ENCODE data around the gene ABRAXAS1. TPM values are rescaled to one million over a fixed set of nuclear protein-coding genes. Genes with fewer than 3 reads are reported as not detected.

ABRAXAS1 gene
- total and polyA plus RNA-seq, 2 of the 13 experiments (the other 11 are each of a cell fraction or from before 2014, with no cell fraction given), result 14.1 to 14.7 TPM

- H2AFZ ChIP-seq (ENCODE audit: low read length), result no peak overlapping the region
- intact Hi-C loops (cut with micrococcal nuclease; ENCODE audit: unreplicated experiment) (loop anchor here (10.0 kb wide), 1 partner anchor 53 kb away; no protein-coding TSS in a partner anchor), in situ Hi-C loops (cut with HindIII; ENCODE audit: extremely low pct_ligation_motif_present, low pct_unique_long_range_greater_than_20kb) (no loop called here)
- H3K27me3 ChIP-seq (ENCODE audit: control insufficient read depth in 1 of 2, insufficient read depth in 2 of 2, low read length in 2 of 2), result no peaks in the 10 kb centered on the region
- no peak overlapping the region for H3K27ac ChIP-seq (ENCODE audit: extremely low read length, insufficient read depth, low read length)
- POLR2A ChIA-PET, result no interaction called here
- ATAC-seq (no peak), FAIRE-seq (no peak), DNase-seq (ENCODE audit: low spot score) (no peak)
- CTCF ChIA-PET (ENCODE audit: low intra/inter-chr PET ratio, low total read pairs), result no interaction called here
- H3K9me3 ChIP-seq (ENCODE audit: low read length), result no peaks in the 10 kb centered on the region
- 97% methylated on average over 4 of the region's 4 CpGs for WGBS (ENCODE audit: low lambda C conversion rate)
- no peaks in the 10 kb centered on the region for H4K20me1 ChIP-seq (ENCODE audit: insufficient read depth, low read length)
- H3K4me2 ChIP-seq (ENCODE audit: low read depth, low read length), result no peak overlapping the region
- H3K36me3 ChIP-seq (replicated peaks in 1 of 2; ENCODE audit: control insufficient read depth in 1 of 2, insufficient read depth in 2 of 2, low read length in 2 of 2), result peaks cover 5 to 24% of the 10 kb centered on the region in 2 experiments; a peak in 4 of 5 replicates
- no peaks in the 10 kb centered on the region for H3K79me2 ChIP-seq (ENCODE audit: insufficient read depth, low read length)
- H3K4me1 ChIP-seq (ENCODE audit: insufficient read depth, low read length), result no peaks in the 10 kb centered on the region
- BruUV-seq (replicated peaks), result no TSS peak
- no peak overlapping the region for H3K4me3 ChIP-seq (replicated peaks in 1 of 3; ENCODE audit: insufficient read depth in 1 of 3, low read depth in 2 of 3, low read length in 3 of 3)
- H3K9ac ChIP-seq (ENCODE audit: insufficient read depth, low read depth, low read length), result no peak overlapping the region
- TF ChIP-seq CEBPZ (IDR thresholded peaks at IDR 0.05; ENCODE audit: low read length) (no peak), RFX5 (IDR thresholded peaks at IDR 0.05; ENCODE audit: low read depth, low read length) (no peak), RFXAP (CRISPR knock-in tag; IDR thresholded peaks at IDR 0.05; ENCODE audit: borderline replicate concordance) (no peak), ZNF773 (CRISPR knock-in tag; IDR thresholded peaks at IDR 0.05; ENCODE audit: borderline replicate concordance) (no peak), HOXA5 (CRISPR knock-in tag; IDR thresholded peaks at IDR 0.05) (no peak), ZNF414 (CRISPR knock-in tag; IDR thresholded peaks at IDR 0.05) (no peak), PITX1 (CRISPR knock-in tag; IDR thresholded peaks at IDR 0.05) (no peak), KDM6A (CRISPR knock-in tag; IDR thresholded peaks at IDR 0.05; ENCODE audit: low read depth) (no peak), MXD3 (CRISPR knock-in tag; IDR thresholded peaks at IDR 0.05) (no peak), ESRRA (CRISPR knock-in tag; IDR thresholded peaks at IDR 0.05; ENCODE audit: low read depth) (no peak)
- TF ChIP-seq, protein P1, sequence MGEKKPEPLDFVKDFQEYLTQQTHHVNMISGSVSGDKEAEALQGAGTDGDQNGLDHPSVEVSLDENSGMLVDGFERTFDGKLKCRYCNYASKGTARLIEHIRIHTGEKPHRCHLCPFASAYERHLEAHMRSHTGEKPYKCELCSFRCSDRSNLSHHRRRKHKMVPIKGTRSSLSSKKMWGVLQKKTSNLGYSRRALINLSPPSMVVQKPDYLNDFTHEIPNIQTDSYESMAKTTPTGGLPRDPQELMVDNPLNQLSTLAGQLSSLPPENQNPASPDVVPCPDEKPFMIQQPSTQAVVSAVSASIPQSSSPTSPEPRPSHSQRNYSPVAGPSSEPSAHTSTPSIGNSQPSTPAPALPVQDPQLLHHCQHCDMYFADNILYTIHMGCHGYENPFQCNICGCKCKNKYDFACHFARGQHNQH (CRISPR knock-in tag; IDR thresholded peaks at IDR 0.05), result no peak
- TF ChIP-seq, protein P2, sequence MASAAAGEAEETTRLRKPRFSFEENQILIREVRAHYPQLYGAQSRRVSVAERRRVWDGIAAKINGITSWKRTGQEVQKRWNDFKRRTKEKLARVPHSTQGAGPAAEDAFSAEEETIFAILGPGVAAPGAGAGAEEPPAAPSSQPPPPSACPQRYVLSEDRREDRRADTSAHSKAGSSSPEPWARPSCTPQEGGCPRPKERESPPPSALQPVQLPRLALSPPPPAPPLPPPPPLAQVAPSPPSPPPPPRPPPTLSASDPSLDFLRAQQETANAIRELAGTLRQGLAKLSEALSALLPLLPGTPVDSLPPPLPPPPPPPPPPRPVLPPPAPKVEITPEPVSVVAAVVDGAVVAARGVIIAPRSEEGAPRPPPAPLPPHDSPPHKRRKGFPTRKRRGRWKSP (CRISPR knock-in tag; IDR thresholded peaks at IDR 0.05), result no peak
Observed at GRCh38 chr4:83417566-83417965, 67.3 kb downstream of the ABRAXAS1 start.

Data from HepG2 (cell line).